K562 (cell line): ENCODE data around the gene PTTG1IP. TPM values are rescaled to one million over a fixed set of nuclear protein-coding genes. Genes with fewer than 3 reads are reported as not detected.

Source experiments
- CREM ChIP-seq: IDR thresholded peaks from 2 replicates; pipeline ENCODE4 v1.6.1; 2014; ENCODE audit warnings: antibody characterized with exemption, low read depth
- CUX1 ChIP-seq: fragments of 200-800 bp; sonication (Bioruptor generic); IDR thresholded peaks from 2 replicates; pipeline ENCODE4 v1.6.1; 2016; ENCODE audit warnings: missing genetic modification characterization, missing compliant biosample characterization
- FOXA3 ChIP-seq, 2 experiments: fragments of 450-650 bp in 1 of 2; sonication (generic) in 1 of 2; formaldehyde crosslinking; IDR thresholded peaks in 1 of 2; conservative IDR thresholded peaks in 1 of 2; 2 replicates each; pipeline versions ENCODE4 v1.4.0 to v1.8.0; 2020 to 2022; ENCODE audit warnings: mild to moderate bottlenecking in 2 of 2, missing genetic modification reagents in 1 of 2
- ILF3 ChIP-seq: fragments of 450-650 bp; IDR thresholded peaks from 2 replicates; pipeline ENCODE4 v1.6.1; 2018; ENCODE audit warnings: antibody characterized with exemption, mild to moderate bottlenecking, moderate library complexity, borderline replicate concordance
- KDM1A ChIP-seq, 2 experiments: fragments of 450-650 bp; IDR thresholded peaks; 2 replicates each; pipeline ENCODE4 v1.6.1; 2016; ENCODE audit warnings: mild to moderate bottlenecking in 2 of 2
- MIER1 ChIP-seq: fragments of 450-650 bp; IDR thresholded peaks from 2 replicates; pipeline ENCODE4 v1.6.1; 2016; ENCODE audit warnings: antibody characterized with exemption, mild to moderate bottlenecking, low read depth
- NEUROD1 ChIP-seq: fragments of 150-350 bp; IDR thresholded peaks from 2 replicates; pipeline ENCODE4 v1.6.1; 2014; ENCODE audit warnings: borderline replicate concordance, low read length, low read depth; ENCODE audit not compliant: partially characterized antibody
- OTX1 ChIP-seq: fragments of 450-650 bp; formaldehyde crosslinking; IDR thresholded peaks from 2 replicates; pipeline ENCODE4 v1.4.0; 2022; ENCODE audit warnings: mild to moderate bottlenecking
- PTBP1 ChIP-seq: fragments of 200-400 bp; formaldehyde crosslinking; IDR thresholded peaks from 2 replicates; pipeline ENCODE4 v1.6.1; 2017; ENCODE audit warnings: low read depth, low read length
- PURB ChIP-seq: sonication (generic); formaldehyde crosslinking; IDR thresholded peaks from 2 replicates; pipeline ENCODE4 v1.9.0; 2021; ENCODE audit warnings: low read depth, mild to moderate bottlenecking, missing genetic modification reagents
- UBTF ChIP-seq, 2 experiments: IDR thresholded peaks; 2 replicates each; pipeline ENCODE4 v1.6.1; 2012; ENCODE audit warnings: improper control_type of control experiment in 2 of 2, low read depth in 2 of 2, low read length in 2 of 2, borderline replicate concordance in 1 of 2
- ZNF24 ChIP-seq: fragments of 450-650 bp; IDR thresholded peaks from 2 replicates; pipeline ENCODE4 v1.6.1; 2016
- ZNF408 ChIP-seq: fragments of 250-450 bp; sonication (Bioruptor Pico); IDR thresholded peaks from 2 replicates; pipeline ENCODE4 v1.4.0; 2020; ENCODE audit warnings: low read depth, mild to moderate bottlenecking, moderate library complexity
- ZNF77 ChIP-seq: fragments of 250-450 bp; sonication (Bioruptor Pico); IDR thresholded peaks from 2 replicates; pipeline ENCODE4 v1.5.0; 2020
- polyA plus RNA-seq, 8 experiments: library from polyadenylated mRNA; depleted of rRNA in 4 of 8; stranded (reverse) in 5 of 8; unstranded in 3 of 8; fragments of >200 nt; fragmentation: Nextera tagmentation in 2 of 8; fragmentation: Illumina TruSeq in 1 of 8; extraction: Ambion mirVana in 2 of 8; extraction: Trizol in 1 of 8; gene quantifications; 2 replicates each; pipeline versions ENCODE4 v1.2.1 to v1.2.3, GENCODE V29; 2011 to 2014; ENCODE audit warnings: inconsistent platforms in 1 of 8, missing spikeins in 1 of 8
- total RNA-seq, 7 experiments: library from RNA; depleted of rRNA in 6 of 7; stranded (reverse); fragments of >200 nt in 6 of 7; fragmentation: Illumina TruSeq in 2 of 7; extraction: Trizol in 2 of 7; gene quantifications; 2 replicates each; pipeline versions ENCODE4 v1.2.1 to v1.2.3, GENCODE V29; 2011 to 2021; ENCODE audit warnings: low replicate concordance in 1 of 7
- TF ChIP-seq, protein P1 (sequence below): conservative IDR thresholded peaks from 2 replicates; pipeline ENCODE4 v1.6.1; 2011; ENCODE audit warnings: low read depth, mild to moderate bottlenecking, low read length; ENCODE audit not compliant: control insufficient read depth

Gene PTTG1IP
- total and polyA plus RNA-seq, 9 of the 15 experiments (the other 6 are each of a cell fraction or from before 2014, with no cell fraction given) = 5.0 to 99.3 (median 82.4) TPM

- TF ChIP-seq OTX1 (CRISPR knock-in tag) (no peak), ZNF24 (no peak), MIER1 (no peak), ZNF408 (CRISPR knock-in tag) (no peak), NEUROD1 (no peak), KDM1A (IDR thresholded peaks at IDR 0.05) (no peak), ZNF77 (CRISPR knock-in tag) (no peak), PTBP1 (no peak), UBTF (IDR thresholded peaks at IDR 0.05; ENCODE audit: borderline replicate concordance in 1 of 2, low read depth in 2 of 2, low read length in 2 of 2) (peak in 1 of 2 experiments; percentile 16; a peak in 2 of 4 replicates), FOXA3 (CRISPR knock-in tag; conservative IDR thresholded peaks at IDR 0.05 in 1 of 2, IDR thresholded peaks at IDR 0.05 in 1 of 2) (peak in 1 of 2 experiments; percentile 73; a peak in 1 of 4 replicates), CUX1 (no peak), ILF3 (no peak), PURB (CRISPR knock-in tag) (no peak), CREM (no peak)
- TF ChIP-seq, protein P1, sequence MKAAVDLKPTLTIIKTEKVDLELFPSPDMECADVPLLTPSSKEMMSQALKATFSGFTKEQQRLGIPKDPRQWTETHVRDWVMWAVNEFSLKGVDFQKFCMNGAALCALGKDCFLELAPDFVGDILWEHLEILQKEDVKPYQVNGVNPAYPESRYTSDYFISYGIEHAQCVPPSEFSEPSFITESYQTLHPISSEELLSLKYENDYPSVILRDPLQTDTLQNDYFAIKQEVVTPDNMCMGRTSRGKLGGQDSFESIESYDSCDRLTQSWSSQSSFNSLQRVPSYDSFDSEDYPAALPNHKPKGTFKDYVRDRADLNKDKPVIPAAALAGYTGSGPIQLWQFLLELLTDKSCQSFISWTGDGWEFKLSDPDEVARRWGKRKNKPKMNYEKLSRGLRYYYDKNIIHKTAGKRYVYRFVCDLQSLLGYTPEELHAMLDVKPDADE = no peak
Observed at GRCh38 chr21:44874240-44874496, 678 bp upstream of the PTTG1IP start (continued).
